Dedifferentiated amniotic fluid mesenchymal stem cell (primary cell): Measurements from ENCODE around the gene LSAMP.

Experiments
- DNase-seq: peaks from one replicate; pipeline ENCODE4 v3.0.0-alpha.2; 2016; ENCODE audit errors: extremely low spot score

The LSAMP gene

GRCh38 chr3:116052602-116053001 lies 392.7 kb downstream of the LSAMP start:
- no peak for DNase-seq

GRCh38 chr3:116051586-116051985 lies 393.7 kb downstream of the LSAMP start:
- DNase-seq: no peak

- DNase-seq: no peak
Measured at GRCh38 chr3:116051040-116051439, 394.2 kb downstream of the LSAMP start.

DNA sequence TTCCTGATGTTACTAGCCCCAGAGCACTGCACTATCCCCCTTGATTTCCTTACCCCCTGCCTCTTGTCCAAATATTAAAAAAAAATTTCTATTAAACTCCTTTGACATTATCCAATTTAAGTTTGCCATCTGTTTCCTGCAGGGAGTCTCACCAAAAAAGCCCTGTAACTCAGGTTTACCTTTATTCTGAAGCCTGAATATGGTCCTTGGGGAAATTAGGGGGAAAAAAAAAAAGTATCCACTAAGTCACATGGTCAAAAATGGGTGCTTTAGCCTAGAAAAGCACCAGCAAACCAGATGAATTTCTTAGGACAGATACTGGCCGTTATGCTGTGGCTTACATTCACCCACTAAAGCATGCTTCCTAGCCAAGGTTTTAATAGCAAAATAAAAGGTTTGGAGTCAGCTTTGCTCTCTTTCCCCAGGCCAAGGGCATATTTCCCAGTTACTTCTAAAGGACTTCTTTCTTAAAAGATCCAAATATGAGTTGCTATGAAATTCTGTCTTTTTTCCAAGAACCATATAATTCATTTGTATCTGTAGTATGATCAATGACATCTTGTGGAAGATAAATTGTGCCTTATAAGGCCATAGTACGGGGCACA lies 394.9 kb downstream of the LSAMP start:
- no peak for DNase-seq

GRCh38 chr3:116048991-116049390 lies 396.3 kb downstream of the LSAMP start:
- DNase-seq: no peak

- no peak for DNase-seq
Measured at GRCh38 chr3:116046350-116046749, 398.9 kb downstream of the LSAMP start.

DNA sequence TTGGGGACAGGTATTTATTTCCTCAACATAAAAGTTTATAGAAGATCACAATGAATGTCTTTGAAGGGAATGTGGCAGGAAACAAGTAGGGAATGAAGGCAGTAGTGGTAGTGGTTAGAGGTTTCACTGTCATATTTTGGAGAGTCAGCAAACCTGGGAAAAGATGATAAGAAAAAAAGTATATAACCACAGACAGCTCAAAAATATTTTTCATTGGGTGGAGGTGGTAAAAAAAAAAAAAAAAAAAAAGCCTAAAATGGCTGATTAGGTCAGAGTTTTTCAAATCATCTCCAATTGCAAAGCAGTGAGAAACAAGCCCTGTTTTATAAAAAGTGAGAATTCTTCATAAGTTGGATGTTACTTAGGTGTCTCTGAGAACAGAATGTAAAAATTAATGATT lies 400.0 kb downstream of the LSAMP start:
- DNase-seq: no peak

DNA sequence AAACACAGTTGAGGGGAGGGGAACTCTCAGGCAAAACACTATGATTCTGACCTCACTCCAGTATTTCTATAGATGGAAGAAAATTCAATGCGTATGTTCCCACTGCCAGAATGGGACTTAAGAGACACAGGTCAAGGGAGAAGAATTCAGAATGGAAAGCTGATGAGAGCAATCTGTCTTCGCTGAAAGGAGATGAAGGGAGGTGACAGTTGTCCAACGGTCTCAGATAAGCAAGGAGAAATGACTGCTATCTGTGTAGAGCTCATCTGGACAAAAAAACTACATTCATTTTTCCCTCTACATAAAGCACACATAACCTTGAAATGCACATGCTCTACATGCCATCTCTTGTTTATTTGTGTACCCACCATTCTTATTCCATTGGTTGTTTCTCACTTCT lies 405.1 kb downstream of the LSAMP start:
- no peak for DNase-seq

DNA sequence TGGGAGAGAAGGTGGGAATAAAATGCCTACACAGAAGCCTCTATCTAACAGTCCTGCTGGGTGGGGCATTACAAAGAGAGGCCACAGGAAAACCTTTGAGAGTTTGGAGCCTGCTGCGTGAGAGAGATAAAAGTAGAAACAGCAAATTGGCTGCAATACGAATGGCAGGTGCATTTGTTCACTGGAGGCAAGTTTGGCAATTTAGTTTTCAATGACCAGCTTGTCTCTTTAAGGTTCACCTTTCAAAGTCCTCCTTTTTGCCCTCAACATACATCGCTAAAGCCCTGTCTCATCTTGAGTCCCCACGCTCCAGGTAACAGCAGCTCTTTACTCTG lies 405.7 kb downstream of the LSAMP start:
- DNase-seq: no peak

DNA sequence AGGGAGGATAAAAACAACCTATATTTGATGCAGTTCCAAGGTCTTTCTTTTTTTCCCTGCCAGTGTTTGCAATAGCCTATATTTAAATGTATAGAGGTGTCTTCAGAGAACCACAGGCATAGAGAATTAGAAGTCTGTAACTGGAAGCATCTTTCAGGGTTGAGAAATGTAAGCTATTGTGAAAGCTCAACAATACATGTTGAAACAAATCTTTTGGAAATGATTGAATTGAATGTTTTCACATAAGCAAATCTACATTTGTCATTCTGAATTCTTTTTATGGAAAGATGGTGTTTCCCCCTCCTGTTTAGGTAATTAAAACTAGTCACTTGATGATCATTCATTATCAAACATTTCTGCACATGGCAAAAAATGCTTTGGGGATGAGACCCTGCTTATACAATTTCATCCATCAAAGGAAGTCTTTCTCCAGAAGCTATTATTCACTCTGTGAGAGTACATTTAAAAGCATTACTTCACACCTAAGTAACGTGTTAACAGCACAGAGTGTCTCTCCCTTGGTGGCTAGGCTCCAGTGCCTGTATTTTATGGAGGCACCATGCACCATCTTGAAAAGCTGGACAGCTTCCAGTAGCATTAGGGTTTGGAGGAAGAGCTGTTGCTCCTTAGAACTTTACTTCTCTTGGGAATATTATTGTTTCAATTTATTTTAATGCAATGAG lies 406.2 kb downstream of the LSAMP start:
- no peak for DNase-seq

DNA sequence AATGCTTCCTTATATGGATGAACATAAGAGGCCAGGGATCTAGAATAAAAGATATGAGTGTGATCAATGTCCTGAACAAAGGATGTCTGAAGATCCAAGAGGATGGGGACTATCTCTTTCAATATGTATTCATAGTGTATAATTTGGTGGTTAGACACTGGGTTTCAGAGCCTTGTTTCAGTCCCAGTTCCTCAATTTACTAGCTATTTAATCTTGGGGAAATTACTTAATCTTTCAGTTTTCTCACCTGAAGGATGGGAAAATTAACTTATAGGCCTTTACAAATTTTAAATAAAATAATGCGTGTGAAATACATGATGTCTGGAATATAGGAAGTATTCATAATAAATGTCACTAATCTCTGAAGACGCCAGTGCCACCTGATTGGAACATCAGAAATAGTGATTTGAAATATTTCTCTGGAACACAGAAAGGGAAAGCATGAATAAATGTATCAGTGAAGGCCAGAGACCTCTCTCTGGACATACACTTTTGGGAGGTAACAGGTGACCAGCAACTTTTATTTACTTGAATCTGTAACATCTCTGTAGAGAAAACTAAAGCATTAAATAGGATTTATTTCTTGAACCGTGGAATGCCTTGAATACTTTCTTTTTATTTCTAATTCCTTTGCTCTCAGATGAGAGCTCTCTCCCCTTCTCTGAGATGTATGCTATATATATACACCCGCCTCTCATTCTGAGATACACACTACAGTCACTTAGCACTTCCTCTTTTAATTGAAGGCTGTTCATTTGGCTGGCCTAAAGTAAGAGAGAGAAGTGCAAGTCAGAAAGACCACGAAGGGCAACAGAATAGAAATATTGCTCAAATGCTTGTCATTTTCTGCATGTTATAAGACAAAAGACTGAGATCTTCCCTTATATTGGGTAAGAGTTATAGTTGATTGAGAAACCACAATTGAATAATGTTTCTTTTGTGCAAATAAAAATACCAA lies 407.1 kb downstream of the LSAMP start:
- no peak for DNase-seq

DNA sequence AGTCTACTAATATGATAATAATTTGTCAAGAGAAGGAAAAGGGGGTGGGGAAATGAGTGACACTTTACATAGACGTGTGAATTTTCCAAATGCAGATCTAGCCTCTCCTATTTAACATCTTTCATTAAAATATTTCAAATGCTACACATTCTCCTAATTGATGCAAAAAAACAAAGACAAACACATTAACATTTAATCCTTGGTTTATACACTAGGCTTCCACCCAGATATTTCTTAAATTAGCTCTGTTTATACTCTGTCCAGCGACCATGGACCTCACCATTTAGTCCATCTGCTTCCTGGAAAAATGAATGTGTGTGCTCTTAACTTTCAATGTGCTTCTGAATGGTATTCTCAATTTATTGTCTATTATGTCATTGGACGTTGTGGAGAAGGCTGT lies 409.9 kb downstream of the LSAMP start:
- no peak for DNase-seq

GRCh38 chr3:116034794-116035193 lies 410.5 kb downstream of the LSAMP start:
- DNase-seq: peak; percentile 35

DNA sequence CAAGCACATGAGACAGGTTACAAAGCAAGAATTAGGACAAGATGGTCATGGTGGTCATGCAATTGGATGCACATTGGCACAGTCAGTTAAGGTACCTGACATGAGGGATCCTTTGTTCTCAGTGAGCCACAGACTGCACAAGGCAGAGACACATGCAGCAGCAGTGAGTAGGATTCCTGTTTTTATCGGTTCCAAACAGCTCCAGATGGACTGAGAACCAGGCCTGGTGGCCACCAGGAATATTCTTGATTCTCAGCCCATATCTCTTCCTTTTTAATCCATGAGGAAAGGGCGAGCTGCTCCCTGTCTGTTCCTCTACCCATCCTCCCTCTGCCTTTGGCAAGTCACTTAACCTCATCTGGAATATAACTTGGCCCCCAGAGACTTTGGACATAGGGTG lies 411.2 kb downstream of the LSAMP start:
- no peak for DNase-seq

DNA sequence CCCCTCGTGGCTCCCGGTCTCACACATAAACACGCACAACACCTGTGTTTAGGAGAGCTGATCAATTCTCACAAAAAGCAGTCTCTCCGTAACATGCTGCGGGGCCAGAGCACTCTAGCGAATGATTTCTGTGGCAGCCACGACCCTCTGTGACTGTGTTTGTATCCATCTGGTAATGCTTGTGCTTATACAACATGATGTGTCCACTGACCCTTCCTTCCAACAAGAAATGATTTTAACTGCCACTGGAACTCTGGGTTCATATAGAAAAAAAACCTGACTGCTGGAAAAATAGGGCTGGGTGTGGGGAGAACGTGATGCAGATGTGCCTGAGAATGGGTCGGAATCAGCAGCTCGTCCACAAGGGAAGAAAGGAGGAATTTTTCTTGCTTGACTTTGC lies 411.8 kb downstream of the LSAMP start:
- no peak for DNase-seq

DNA sequence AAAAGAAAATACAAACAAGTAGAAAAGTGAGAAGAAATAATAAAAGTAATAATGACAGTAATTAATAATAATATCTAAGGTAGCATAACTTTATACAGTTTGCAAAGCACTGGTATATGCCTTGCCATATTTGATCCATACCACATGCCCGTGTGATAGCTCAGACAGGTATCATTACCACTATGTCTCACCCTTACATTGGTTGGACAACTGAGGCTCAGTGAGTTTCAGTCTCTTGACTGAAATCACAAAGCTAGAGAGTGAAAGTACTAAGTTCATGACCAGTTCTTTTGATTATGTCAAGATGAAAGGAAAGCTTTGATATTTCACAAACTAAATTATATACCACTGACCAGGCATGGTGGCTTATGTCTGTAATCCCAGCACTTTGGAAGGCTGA lies 413.1 kb downstream of the LSAMP start:
- no peak for DNase-seq

- DNase-seq: no peak
Measured at GRCh38 chr3:116030131-116030850, 415.0 kb downstream of the LSAMP start.

DNA sequence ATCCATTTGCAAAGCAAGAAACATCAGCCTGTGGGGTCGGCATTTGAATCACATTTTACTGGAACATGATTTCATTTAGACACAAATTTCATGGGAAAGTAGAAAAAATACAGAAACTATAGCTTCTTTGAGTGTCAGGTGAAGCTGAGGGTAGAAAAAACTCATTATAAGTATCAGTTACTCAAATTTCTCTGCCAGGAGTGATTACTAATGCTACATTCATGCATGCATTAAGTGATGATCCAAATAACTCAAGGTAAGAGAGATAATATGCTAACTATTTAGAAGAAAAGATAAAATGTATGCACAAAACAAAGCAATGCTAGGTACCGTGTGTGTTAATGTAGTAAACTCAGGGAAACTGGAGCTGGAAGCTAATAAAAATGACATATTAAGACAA lies 416.0 kb downstream of the LSAMP start:
- no peak for DNase-seq

DNA sequence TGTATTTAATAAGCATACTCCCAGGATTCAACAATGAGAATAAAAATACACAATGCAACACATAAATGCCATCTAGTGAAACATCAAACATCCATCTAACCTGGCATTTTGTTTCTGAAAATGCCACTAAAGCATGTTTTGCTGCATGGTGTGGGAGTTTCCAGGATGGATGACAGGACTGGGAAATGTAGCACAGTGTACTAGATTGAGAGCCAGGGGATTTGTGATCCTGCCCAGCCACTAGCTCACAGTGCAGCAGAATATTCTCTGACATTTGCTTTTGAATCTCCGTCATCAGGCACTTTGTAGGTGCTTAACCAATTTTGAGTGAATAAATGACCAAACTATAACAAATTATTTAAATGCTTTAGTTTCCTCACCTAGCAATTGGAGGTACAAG lies 417.1 kb downstream of the LSAMP start:
- DNase-seq: no peak

DNA sequence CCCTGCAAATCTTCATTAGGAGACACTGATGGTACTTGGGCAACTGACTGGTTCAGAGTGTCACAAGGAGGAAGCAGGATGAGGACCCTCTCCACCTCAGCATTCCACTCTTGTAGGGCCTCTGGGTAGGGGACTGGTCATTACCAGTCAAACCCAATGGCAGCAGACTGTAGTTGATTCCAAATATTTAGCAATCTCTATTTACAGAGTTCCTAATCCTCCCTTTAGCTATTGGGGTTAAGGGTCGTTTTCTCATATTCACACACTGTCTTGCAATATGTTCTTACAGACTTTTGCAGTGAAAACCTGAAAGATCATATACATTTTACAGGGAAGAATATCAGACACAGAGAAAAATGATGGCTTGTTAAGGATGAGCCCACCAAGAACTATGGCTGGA lies 424.3 kb downstream of the LSAMP start:
- no peak for DNase-seq

DNA sequence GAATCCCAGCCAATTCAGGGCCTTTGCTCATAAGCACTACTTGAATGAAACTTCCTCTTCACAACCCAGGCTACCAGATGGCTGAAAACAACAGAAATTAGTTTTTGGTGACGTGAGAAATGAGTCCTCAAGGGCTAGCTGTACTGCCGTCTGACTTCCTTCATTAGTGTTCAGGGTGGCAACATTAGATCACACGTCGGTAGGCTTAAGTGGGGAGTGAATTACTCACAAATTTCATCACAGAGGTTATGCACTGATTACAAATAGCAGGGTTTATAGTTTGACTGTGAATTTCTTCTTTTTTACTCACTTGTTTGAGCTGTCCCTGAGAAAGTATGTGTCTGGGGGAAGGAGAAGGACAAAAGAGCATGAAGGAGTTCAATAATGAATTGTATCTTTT lies 424.8 kb downstream of the LSAMP start:
- no peak for DNase-seq

GRCh38 chr3:116019254-116019763 lies 426.0 kb downstream of the LSAMP start:
- DNase-seq: no peak
